B cell (primary cell): ENCODE measurements around the gene LRRC3. TPM values are rescaled to one million over a fixed set of nuclear protein-coding genes. Genes with fewer than 3 reads are reported as not detected.

Experiments used
- ATAC-seq: fragments of 200-7000 bp; cut with Tn5 transposase; one replicate; pipeline ENCODE4 v1.10.0; 2021; ENCODE audit warnings: low read depth, mild to moderate bottlenecking, moderate number of reproducible peaks, moderate library complexity
- CTCF ChIA-PET: fragments of 350-600 bp; sonication (Branson Sonifier 250); formaldehyde crosslinking; loops from one replicate; lab custom pipeline; 2021; ENCODE audit warnings: antibody characterized with exemption, inconsistent platforms; lab: Charles Lee
- POLR2A ChIA-PET: fragments of 350-600 bp; sonication (Branson Sonifier 250); formaldehyde crosslinking; loops from one replicate; lab custom pipeline; 2021; ENCODE audit warnings: antibody characterized with exemption; lab: Charles Lee
- DNase-seq: peaks from one replicate; pipeline ENCODE4 v3.0.0; 2013
- H2AFZ ChIP-seq: 2 replicates; pipeline ENCODE4 v1.6.1; 2012; ENCODE audit warnings: mild to moderate bottlenecking, low read depth, low read length; ENCODE audit not compliant: insufficient read depth, poor library complexity, severe bottlenecking
- H3K27ac ChIP-seq, 2 donors: 1 replicate in 1 of 2; 2 replicates in 1 of 2; pipeline ENCODE4 v1.5.1; 2012 to 2013; ENCODE audit warnings: low read length in 2 of 2, mild to moderate bottlenecking in 2 of 2, moderate library complexity in 1 of 2
- H3K27me3 ChIP-seq, 4 experiments: fragments of 200-600 bp in 1 of 4; sonication (generic) in 1 of 4; replicated peaks in 1 of 4; 1 replicate in 2 of 4; 2 replicates in 2 of 4; pipeline versions ENCODE4 v1.6.1 to v1.7.0; 2013 to 2016; ENCODE audit warnings: low read length in 3 of 4, mild to moderate bottlenecking in 2 of 4, mixed read lengths in 1 of 4, moderate library complexity in 1 of 4; ENCODE audit not compliant: insufficient read depth in 4 of 4, control insufficient read depth in 3 of 4; ENCODE audit errors: control extremely low read depth in 1 of 4
- H3K36me3 ChIP-seq, 2 experiments: replicated peaks in 1 of 2; 1 replicate in 1 of 2; 2 replicates in 1 of 2; pipeline versions ENCODE4 v1.6.1 to v1.7.1; 2013; ENCODE audit warnings: low read length in 1 of 2; ENCODE audit not compliant: insufficient read depth in 2 of 2, control insufficient read depth in 1 of 2; ENCODE audit errors: control extremely low read depth in 1 of 2, extremely low read depth in 1 of 2
- H3K4me1 ChIP-seq, 2 donors: fragments of 200-600 bp in 1 of 2; sonication (generic) in 1 of 2; 1 replicate in 1 of 2; 2 replicates in 1 of 2; pipeline versions ENCODE4 v1.5.1 to v1.6.1; 2013 to 2017; ENCODE audit warnings: low read length in 2 of 2; ENCODE audit not compliant: control insufficient read depth in 2 of 2, insufficient read depth in 2 of 2
- H3K4me2 ChIP-seq: replicated peaks from 2 replicates; pipeline ENCODE3; 2012; ENCODE audit warnings: mild to moderate bottlenecking, low read depth, low read length; ENCODE audit not compliant: poor library complexity, severe bottlenecking
- H3K4me3 ChIP-seq, 5 experiments: fragments of 200-600 bp in 1 of 5; sonication (generic) in 1 of 5; 1 replicate in 3 of 5; 2 replicates in 2 of 5; pipeline versions ENCODE4 v1.5.1 to v1.7.0; 2011 to 2016; ENCODE audit warnings: low read length in 4 of 5, mild to moderate bottlenecking in 4 of 5, low read depth in 2 of 5, control low read depth in 1 of 5, moderate library complexity in 1 of 5; ENCODE audit not compliant: insufficient read depth in 1 of 5; ENCODE audit errors: control extremely low read depth in 1 of 5, extremely low read depth in 1 of 5
- H3K79me2 ChIP-seq: fragments of 200-600 bp; sonication (generic); one replicate; pipeline ENCODE4 v1.6.0; 2016; ENCODE audit warnings: low read length; ENCODE audit not compliant: control insufficient read depth, insufficient read depth
- H3K9ac ChIP-seq: fragments of 200-600 bp; sonication (generic); 2 replicates; pipeline ENCODE4 v1.6.1; 2017; ENCODE audit warnings: mild to moderate bottlenecking, low read length, moderate library complexity
- H3K9me3 ChIP-seq, 3 donors: one replicate each; pipeline versions ENCODE4 v1.6.1 to v1.7.1; 2013; ENCODE audit warnings: low read length in 2 of 3; ENCODE audit not compliant: control insufficient read depth in 2 of 3, insufficient read depth in 1 of 3; ENCODE audit errors: control extremely low read depth in 1 of 3
- H4K20me1 ChIP-seq: 2 replicates; pipeline ENCODE4 v1.6.0; 2012; ENCODE audit warnings: mild to moderate bottlenecking, low read length; ENCODE audit not compliant: insufficient read depth, control insufficient read depth, poor library complexity, severe bottlenecking
- H3K27ac Mint-ChIP-seq: one replicate; pipeline ENCODE4 v1.8.0; 2021; ENCODE audit warnings: mixed read lengths
- H3K27me3 Mint-ChIP-seq: one replicate; pipeline ENCODE4 v1.8.0; 2021; ENCODE audit warnings: mixed read lengths
- H3K4me1 Mint-ChIP-seq: one replicate; pipeline ENCODE4 v1.8.0; 2021; ENCODE audit warnings: mixed read lengths
- H3K4me3 Mint-ChIP-seq: one replicate; pipeline ENCODE4 v1.8.0; 2021; ENCODE audit warnings: mixed read lengths
- H3K9me3 Mint-ChIP-seq: one replicate; pipeline ENCODE4 v1.8.0; 2022; ENCODE audit warnings: mixed read lengths; ENCODE audit not compliant: insufficient read depth
- EZH2 ChIP-seq: IDR thresholded peaks from 2 replicates; pipeline ENCODE4 v1.6.1; 2012; ENCODE audit warnings: borderline replicate concordance, low read depth, mild to moderate bottlenecking, moderate library complexity, low read length; ENCODE audit not compliant: insufficient read depth, poor library complexity, severe bottlenecking
- WGBS: methylation state at CpG from one replicate; pipeline ENCODE4 v1.1.5; 2013; ENCODE audit warnings: missing lambda C conversion rate; ENCODE audit not compliant: insufficient coverage; 5-methylcytosine and 5-hydroxymethylcytosine counted together
- intact Hi-C: fragments of 100-400 bp; cut with micrococcal nuclease; formaldehyde crosslinking; loops from one replicate; pipeline ENCODE4 v1.10.0; 2022
- polyA plus RNA-seq: library from polyadenylated mRNA; depleted of rRNA; stranded (reverse); fragments of >200 nt; gene quantifications from 2 replicates; pipeline ENCODE4 v1.2.3, GENCODE V29; 2012
- total RNA-seq, 2 donors: library from RNA; stranded (reverse); fragments of 120-200 nt in 1 of 2; gene quantifications; 1 replicate in 1 of 2; 2 replicates in 1 of 2; pipeline versions ENCODE4 v1.2.3 to v1.2.4, GENCODE V29; 2013 to 2022
- TF ChIP-seq, protein P1 (sequence below): fragments of 200-600 bp; IDR thresholded peaks from one replicate; pipeline ENCODE4 v1.8.0; 2022; ENCODE audit warnings: antibody characterized with exemption, mild to moderate bottlenecking

LRRC3 gene
- total and polyA plus RNA-seq, 2 donors (not counting 1 experiment from before 2014, with no cell fraction given) = 0.46 to 3.3 TPM

DNA sequence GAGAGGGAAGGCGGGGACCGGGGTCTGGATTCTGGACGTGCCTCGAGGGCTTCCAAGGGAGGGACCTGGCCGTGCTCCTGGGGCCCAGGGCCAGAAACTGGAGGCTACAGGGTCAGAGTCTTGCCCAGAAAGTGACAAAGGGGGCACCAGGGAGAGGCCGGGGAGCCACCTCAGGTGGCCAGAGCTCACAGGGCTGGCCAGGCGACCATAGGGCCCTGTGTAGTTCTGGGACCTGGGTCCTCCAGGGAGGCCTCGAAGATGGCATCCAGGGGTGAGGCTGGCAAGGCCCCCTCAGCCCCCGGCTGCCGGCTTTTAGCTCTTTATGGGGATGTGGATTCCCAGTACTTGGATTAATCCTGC is 14.3 kb upstream of the LRRC3 start:
- no peaks in the 10 kb centered on the region for H3K79me2 ChIP-seq
- no peaks in the 10 kb centered on the region for H3K27me3 ChIP-seq
- CTCF ChIA-PET = no interaction called here
- H3K9me3 ChIP-seq = peaks cover 0 to 10% (median 0%) of the 10 kb centered on the region in 3 donors
- WGBS = 95% methylated on average over 10 of the region's 10 CpGs
- no peak overlapping the region for H3K27ac ChIP-seq
- H3K4me1 ChIP-seq = peaks cover 0 to 3% of the 10 kb centered on the region in 2 donors
- no peak for TF ChIP-seq EZH2
- TF ChIP-seq, protein P1, sequence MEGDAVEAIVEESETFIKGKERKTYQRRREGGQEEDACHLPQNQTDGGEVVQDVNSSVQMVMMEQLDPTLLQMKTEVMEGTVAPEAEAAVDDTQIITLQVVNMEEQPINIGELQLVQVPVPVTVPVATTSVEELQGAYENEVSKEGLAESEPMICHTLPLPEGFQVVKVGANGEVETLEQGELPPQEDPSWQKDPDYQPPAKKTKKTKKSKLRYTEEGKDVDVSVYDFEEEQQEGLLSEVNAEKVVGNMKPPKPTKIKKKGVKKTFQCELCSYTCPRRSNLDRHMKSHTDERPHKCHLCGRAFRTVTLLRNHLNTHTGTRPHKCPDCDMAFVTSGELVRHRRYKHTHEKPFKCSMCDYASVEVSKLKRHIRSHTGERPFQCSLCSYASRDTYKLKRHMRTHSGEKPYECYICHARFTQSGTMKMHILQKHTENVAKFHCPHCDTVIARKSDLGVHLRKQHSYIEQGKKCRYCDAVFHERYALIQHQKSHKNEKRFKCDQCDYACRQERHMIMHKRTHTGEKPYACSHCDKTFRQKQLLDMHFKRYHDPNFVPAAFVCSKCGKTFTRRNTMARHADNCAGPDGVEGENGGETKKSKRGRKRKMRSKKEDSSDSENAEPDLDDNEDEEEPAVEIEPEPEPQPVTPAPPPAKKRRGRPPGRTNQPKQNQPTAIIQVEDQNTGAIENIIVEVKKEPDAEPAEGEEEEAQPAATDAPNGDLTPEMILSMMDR = no peak
- ATAC-seq (no peak), DNase-seq (no peak)
- no peak overlapping the region for H3K4me2 ChIP-seq
- Mint-ChIP-seq H3K4me1 (no peaks in the 10 kb centered on the region), H3K4me3 (no peak overlapping the region), H3K27ac (no peak overlapping the region), H3K27me3 (peaks cover 4% of the 10 kb centered on the region), H3K9me3 (no peaks in the 10 kb centered on the region)
- no peaks in the 10 kb centered on the region for H4K20me1 ChIP-seq
- H3K9ac ChIP-seq = no peak overlapping the region
- intact Hi-C loops = no loop called here
- POLR2A ChIA-PET = no interaction called here
- no peak overlapping the region for H3K4me3 ChIP-seq
- peaks cover 0 to 3% of the 10 kb centered on the region in 2 experiments for H3K36me3 ChIP-seq
- no peak overlapping the region for H2AFZ ChIP-seq

- Mint-ChIP-seq H3K27me3 (peaks cover 4% of the 10 kb centered on the region), H3K27ac (no peak overlapping the region), H3K9me3 (no peaks in the 10 kb centered on the region), H3K4me1 (no peaks in the 10 kb centered on the region), H3K4me3 (no peak overlapping the region)
- no peak overlapping the region for H2AFZ ChIP-seq
- DNase-seq (no peak), ATAC-seq (no peak)
- H3K4me2 ChIP-seq = no peak overlapping the region
- no peak overlapping the region for H3K4me3 ChIP-seq
- CTCF ChIA-PET = no interaction called here
- no peak for TF ChIP-seq EZH2
- TF ChIP-seq, protein P1 = no peak
- H3K27me3 ChIP-seq = no peaks in the 10 kb centered on the region
- no peak overlapping the region for H3K9ac ChIP-seq
- H3K79me2 ChIP-seq = no peaks in the 10 kb centered on the region
- H4K20me1 ChIP-seq = no peaks in the 10 kb centered on the region
- H3K36me3 ChIP-seq = peaks cover 0 to 3% of the 10 kb centered on the region in 2 experiments
- H3K27ac ChIP-seq = no peak overlapping the region
- WGBS = 92% methylated on average over 19 of the region's 20 CpGs
- intact Hi-C loops = no loop called here
- H3K4me1 ChIP-seq = peaks cover 0 to 3% of the 10 kb centered on the region in 2 donors
- H3K9me3 ChIP-seq = peaks cover 0 to 10% (median 0%) of the 10 kb centered on the region in 3 donors
- POLR2A ChIA-PET = no interaction called here
Measured at GRCh38 chr21:44441581-44442265, 13.6 kb upstream of the LRRC3 start.
